ENCODE measurements around the gene COL27A1.

- TF ChIP-seq CTCF (IDR thresholded peaks at IDR 0.05; ENCODE audit: poor library complexity) (no peak), EZH2phosphoT487 (IDR thresholded peaks at IDR 0.05; ENCODE audit: low read depth, severe bottlenecking, unreplicated experiment) (no peak)
Observed at GRCh38 chr9:114155995-114156656, 789 bp downstream of the COL27A1 start.
